ENCODE measurements around the gene KANSL3.
"Not testable (repeated sequence)": the region's sequence is repeated elsewhere in the genome, so short reads cannot be mapped to it uniquely, and the experiment has no call there.

Gene KANSL3

GRCh38 chr2:96557421-96557820 is 80.7 kb downstream of the KANSL3 start:
- DNase-seq (ENCODE audit: low spot score): not testable (repeated sequence)

DNA sequence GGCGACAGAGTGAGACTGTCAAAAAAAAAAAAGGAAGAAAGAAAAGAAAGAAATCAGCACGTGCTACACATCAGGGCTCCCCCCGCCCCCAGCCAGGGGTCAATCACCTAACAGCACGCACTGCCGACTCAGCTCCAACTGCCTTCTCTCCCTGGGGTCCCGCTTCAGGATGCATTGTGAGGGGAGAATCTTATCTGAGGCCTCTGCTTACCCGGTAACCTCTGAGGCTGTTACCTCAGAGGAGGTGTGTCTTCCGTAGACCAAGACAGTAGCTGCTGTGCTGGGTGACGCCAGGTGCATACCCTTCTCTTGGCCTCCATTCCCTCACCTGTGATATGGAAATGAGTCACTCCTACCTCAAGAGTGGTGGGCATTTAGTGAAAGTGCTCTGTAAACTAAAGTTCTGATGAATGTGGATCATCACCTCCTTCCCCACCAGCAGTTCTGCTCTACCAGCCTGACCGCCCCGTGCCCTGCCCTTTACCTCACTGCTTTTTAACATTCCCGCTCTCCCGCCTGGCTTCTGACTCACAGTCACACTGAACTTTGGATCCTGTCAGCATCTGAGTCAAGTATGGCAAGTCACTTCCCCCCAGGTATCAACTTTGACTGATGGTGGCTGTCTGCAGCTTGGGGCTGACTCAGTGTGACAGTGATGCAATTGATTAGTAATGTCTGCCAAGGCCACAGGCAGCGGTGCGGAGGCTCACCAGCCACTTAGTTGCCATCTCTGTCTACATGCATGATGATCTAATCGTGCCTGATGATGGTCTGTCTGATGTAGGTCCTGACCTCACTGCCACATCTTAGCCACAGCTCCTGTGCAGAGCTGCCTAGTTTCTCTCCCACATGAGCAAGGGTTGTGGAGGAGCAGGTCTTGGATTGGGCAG is 81.4 kb downstream of the KANSL3 start:
- DNase-seq (ENCODE audit: low spot score): peak; percentile 74

- DNase-seq (ENCODE audit: low spot score): no peak
Measured at GRCh38 chr2:96555146-96555610, 82.9 kb downstream of the KANSL3 start.

- DNase-seq (ENCODE audit: low spot score): peak; percentile 66
Measured at GRCh38 chr2:96554293-96555145, 83.6 kb downstream of the KANSL3 start.

GRCh38 chr2:96553957-96554292 is 84.2 kb downstream of the KANSL3 start:
- DNase-seq (ENCODE audit: low spot score): not testable (repeated sequence)

GRCh38 chr2:96553176-96553956 is 84.7 kb downstream of the KANSL3 start:
- no peak for DNase-seq (ENCODE audit: low spot score)

- DNase-seq (ENCODE audit: low spot score): no peak
Measured at GRCh38 chr2:96552315-96553175, 85.6 kb downstream of the KANSL3 start.

DNA sequence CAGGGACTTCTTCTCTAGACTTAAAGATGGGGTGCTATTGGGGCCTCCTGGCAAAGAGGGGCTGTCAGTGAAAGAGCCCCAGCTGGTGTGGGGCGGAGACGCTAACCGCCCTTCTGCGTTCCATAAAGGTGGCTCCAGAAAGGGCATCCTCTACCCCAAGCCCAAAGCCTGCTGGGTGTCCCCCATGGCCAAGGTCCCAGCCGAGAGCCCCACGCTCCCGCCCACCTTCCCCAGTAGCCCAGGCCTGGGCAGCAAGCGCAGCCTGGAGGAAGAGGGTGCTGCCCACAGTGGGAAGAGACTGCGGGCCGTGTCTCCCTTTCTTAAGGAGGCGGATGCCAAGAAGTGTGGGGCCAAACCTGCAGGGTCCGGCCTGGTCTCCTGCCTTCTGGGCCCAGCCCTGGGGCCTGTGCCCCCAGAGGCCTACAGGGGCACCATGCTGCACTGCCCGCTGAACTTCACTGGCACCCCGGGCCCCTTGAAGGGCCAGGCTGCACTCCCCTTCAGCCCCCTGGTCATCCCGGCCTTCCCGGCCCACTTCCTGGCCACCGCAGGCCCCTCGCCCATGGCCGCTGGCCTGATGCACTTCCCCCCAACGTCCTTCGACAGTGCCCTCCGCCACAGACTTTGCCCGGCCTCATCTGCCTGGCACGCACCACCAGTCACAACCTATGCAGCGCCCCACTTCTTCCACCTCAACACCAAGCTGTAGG is 86.4 kb downstream of the KANSL3 start:
- DNase-seq (ENCODE audit: low spot score): no peak

GRCh38 chr2:96550787-96551604 is 87.1 kb downstream of the KANSL3 start:
- DNase-seq (ENCODE audit: low spot score): no peak

DNA sequence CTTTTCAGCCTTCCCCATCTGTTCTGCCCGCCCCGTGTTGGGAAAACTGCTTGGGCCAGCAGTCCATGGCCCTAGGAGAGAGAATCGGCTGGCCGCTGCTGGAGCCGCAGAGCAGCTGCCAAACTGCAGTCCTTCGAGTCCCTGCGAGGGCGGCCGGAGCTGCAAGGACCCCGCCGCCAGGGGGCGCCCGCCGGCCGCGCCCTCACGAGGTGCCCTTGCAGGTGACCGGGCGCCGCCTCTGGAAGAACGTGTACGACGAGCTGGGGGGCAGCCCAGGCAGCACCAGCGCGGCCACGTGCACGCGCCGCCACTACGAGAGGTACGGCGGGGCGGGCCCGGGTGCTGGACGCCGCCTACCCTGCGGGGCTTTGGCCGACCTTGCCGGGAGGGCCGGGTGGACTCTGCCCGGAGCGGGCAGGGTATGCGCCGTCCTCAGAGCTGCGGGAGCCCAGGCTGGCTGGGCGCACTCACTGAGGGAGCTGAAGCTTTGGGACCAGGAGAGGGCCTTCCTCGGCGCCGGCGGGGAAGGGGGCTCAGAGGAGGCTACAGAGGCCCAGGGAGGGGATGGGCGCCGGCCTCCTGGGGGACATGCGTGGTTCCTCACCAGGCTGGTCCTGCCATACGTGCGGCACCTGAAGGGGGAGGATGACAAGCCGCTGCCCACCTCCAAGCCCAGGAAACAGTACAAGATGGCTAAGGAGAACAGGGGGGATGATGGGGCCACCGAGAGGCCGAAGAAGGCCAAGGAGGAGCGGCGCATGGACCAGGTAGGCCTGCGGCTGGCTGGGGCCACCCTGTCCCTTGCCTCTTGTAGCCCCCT is 87.9 kb downstream of the KANSL3 start:
- DNase-seq (ENCODE audit: low spot score): no peak

DNA sequence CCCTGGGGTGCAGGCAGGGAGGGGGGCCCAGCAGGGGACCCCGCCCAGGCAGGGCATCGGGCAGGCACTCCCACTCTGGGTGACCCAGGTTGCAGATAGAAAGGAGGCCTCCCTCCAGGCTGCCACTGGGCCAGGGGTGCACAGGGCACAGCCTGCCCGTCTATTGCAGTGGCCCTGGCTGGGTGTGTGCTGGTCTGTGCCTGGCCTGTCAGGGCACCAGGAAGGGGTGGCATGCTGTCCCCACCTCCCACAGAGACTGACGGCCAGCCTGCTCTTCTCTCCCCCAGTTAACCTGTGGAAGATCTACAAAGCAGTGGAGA is 88.7 kb downstream of the KANSL3 start:
- no peak for DNase-seq (ENCODE audit: low spot score)

- DNase-seq (ENCODE audit: low spot score): no peak
Measured at GRCh38 chr2:96548558-96549465, 89.3 kb downstream of the KANSL3 start.

DNA sequence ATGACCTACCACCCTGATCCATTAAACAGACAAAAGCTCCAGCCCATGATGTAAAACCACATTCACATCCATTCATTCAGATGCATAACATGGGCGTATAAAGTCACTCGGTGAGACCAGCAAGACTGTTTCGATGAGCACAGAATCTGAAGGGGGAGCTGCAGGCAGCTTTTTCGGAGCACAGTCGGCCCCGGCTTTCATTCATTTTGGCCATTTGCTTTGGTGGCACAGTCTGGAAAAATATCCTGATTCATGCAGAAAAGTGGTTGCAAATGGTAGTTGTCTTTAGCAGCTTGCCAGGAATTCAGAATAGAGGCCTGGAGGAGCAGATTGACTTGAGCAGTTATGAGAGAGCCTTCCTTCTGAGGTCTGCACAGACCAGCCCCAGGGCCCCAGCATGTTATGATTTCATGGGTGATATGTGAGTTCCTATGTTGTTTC is 90.4 kb downstream of the KANSL3 start:
- DNase-seq (ENCODE audit: low spot score): no peak

GRCh38 chr2:96547203-96547641 is 90.9 kb downstream of the KANSL3 start:
- no peak for DNase-seq (ENCODE audit: low spot score)

DNA sequence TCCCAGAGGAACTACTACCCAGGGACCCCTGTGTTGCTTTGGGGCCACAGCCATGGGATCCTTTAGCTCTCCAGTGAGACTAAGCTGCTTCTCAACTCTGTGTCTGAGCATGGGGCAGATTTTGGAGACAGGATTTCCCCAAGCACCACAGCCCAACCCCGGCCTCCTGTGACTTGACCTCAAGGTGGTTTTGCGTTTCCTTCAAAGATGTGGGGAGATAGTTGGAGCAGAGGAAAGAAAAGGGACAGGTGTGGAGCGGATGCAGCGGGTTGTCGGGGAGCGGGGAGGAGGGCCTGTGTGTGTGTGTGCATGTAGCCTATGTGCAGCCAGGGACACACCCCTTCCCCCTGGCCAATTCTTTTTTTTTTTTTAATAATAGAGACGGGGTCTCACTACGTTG is 91.3 kb downstream of the KANSL3 start:
- peak; percentile 63 for DNase-seq (ENCODE audit: low spot score)

- peak; percentile 70 for DNase-seq (ENCODE audit: low spot score)
Measured at GRCh38 chr2:96546321-96546720, 91.8 kb downstream of the KANSL3 start.
